GM19468 (cell line): Measurements from ENCODE around the gene CLCNKB.
"Not testable (repeated sequence)": the region's sequence is repeated elsewhere in the genome, so short reads cannot be mapped to it uniquely, and the experiment has no call there.

ENCODE experiments used
- ATAC-seq: cut with Tn5 transposase; IDR thresholded peaks from one replicate; pipeline ENCODE4 v1.9.1; 2021; ENCODE audit warnings: mild to moderate bottlenecking, moderate library complexity, moderate number of reproducible peaks; ENCODE audit not compliant: unreplicated experiment; ENCODE audit errors: extremely low read depth

CLCNKB gene

GRCh38 chr1:16014509-16015482 is 28.8 kb upstream of the CLCNKB start:
- ATAC-seq, result no peak

GRCh38 chr1:16015491-16015890 is 28.1 kb upstream of the CLCNKB start:
- ATAC-seq, result no peak

- no peak for ATAC-seq
Observed at GRCh38 chr1:16015960-16016901, 27.4 kb upstream of the CLCNKB start.

- ATAC-seq, result no peak
Observed at GRCh38 chr1:16017076-16017460, 26.5 kb upstream of the CLCNKB start.

- ATAC-seq, result no peak
Observed at GRCh38 chr1:16017461-16018303, 25.9 kb upstream of the CLCNKB start, which contains the start of gene HSPB7. Gene HSPB7 (minus strand): TSS chr1:16018043. CDS start chr1:16017963, 80 bp downstream.

- ATAC-seq, result no peak
Observed at GRCh38 chr1:16018308-16018707, 25.3 kb upstream of the CLCNKB start.

- no peak for ATAC-seq
Observed at GRCh38 chr1:16018749-16019643, 24.6 kb upstream of the CLCNKB start.

GRCh38 chr1:16019644-16020277 is 23.8 kb upstream of the CLCNKB start:
- ATAC-seq, result no peak

- ATAC-seq, result no peak
Observed at GRCh38 chr1:16020325-16020724, 23.3 kb upstream of the CLCNKB start.

GRCh38 chr1:16020878-16021277 is 22.7 kb upstream of the CLCNKB start:
- not testable (repeated sequence) for ATAC-seq

GRCh38 chr1:16021681-16022080 is 21.9 kb upstream of the CLCNKB start, which contains the start of gene CLCNKA:
Gene CLCNKA (plus strand): TSS chr1:16022036. CDS start chr1:16022620, 584 bp downstream.
- no peak for ATAC-seq

GRCh38 chr1:16022393-16022792 is 21.2 kb upstream of the CLCNKB start:
- ATAC-seq, result no peak

- no peak for ATAC-seq
Observed at GRCh38 chr1:16023050-16023653, 20.4 kb upstream of the CLCNKB start.

- ATAC-seq, result not testable (repeated sequence)
Observed at GRCh38 chr1:16026302-16026701, 17.3 kb upstream of the CLCNKB start.

GRCh38 chr1:16026723-16027484 is 16.7 kb upstream of the CLCNKB start:
- no peak for ATAC-seq

GRCh38 chr1:16028237-16029002 is 15.2 kb upstream of the CLCNKB start:
- no peak for ATAC-seq

GRCh38 chr1:16029003-16029268 is 14.6 kb upstream of the CLCNKB start:
- not testable (repeated sequence) for ATAC-seq
